Lower leg skin (tissue), 4 donors: ENCODE results near the gene CX3CR1. TPM values are rescaled to one million over a fixed set of nuclear protein-coding genes. Genes with fewer than 3 reads are reported as not detected.
A peak's percentile ranks its signal among the peaks of the same experiment; 100 is the strongest.

Experiments
- DNase-seq, 2 donors: peaks; one replicate each; pipeline ENCODE4 v3.0.0-alpha.2; 2019; ENCODE audit warnings: low spot score in 2 of 2
- H3K4me3 ChIP-seq: fragments of 200-600 bp; sonication (generic); 2 replicates; pipeline ENCODE4 v1.5.1; 2017; ENCODE audit warnings: mild to moderate bottlenecking, low read depth; ENCODE audit not compliant: poor library complexity, severe bottlenecking
- CTCF ChIP-seq, 3 donors: fragments of 450-650 bp; IDR thresholded peaks; one replicate each; pipeline ENCODE4 v1.5.1; 2016; ENCODE audit warnings: antibody characterized with exemption in 3 of 3, mild to moderate bottlenecking in 3 of 3, moderate library complexity in 2 of 3
- POLR2A ChIP-seq, 2 donors: fragments of 450-650 bp; IDR thresholded peaks; one replicate each; pipeline ENCODE4 v1.6.1; 2016 to 2017; ENCODE audit warnings: antibody characterized with exemption in 2 of 2, mild to moderate bottlenecking in 1 of 2, moderate library complexity in 1 of 2
- WGBS, 2 donors: methylation state at CpG; one replicate each; pipeline ENCODE4 v1.1.5; 2018; 5-methylcytosine and 5-hydroxymethylcytosine counted together
- intact Hi-C: fragments of 100-400 bp; cut with DNase I; formaldehyde crosslinking; loops from one replicate; pipeline ENCODE4 v1.15.0; 2023; ENCODE audit warnings: low total_unique reads
- total RNA-seq, 4 donors: library from RNA; depleted of rRNA; stranded (reverse); fragments of >200 nt; gene quantifications; one replicate each; pipeline ENCODE4 v1.1.0, GENCODE V29; 2016

CX3CR1 gene
- total RNA-seq, 4 donors from 2014 or later, result 0.23 to 1.5 (median 0.97) TPM

GRCh38 chr3:39294446-39295183 lies 14.8 kb upstream of the CX3CR1 start:
- 69 to 83% methylated on average over 10 of the region's 10 CpGs for WGBS, 2 donors
- DNase-seq, result no peak
- no peak overlapping the region for H3K4me3 ChIP-seq
- TF ChIP-seq CTCF (IDR thresholded peaks at IDR 0.05) (no peak), POLR2A (IDR thresholded peaks at IDR 0.05) (no peak)
- intact Hi-C loops, result loop anchor here (5.0 kb wide), 2 partner anchors 102 to 167 kb away; partner anchors contain the start of gene XIRP1

- no peak overlapping the region for H3K4me3 ChIP-seq
- WGBS, 2 donors, result 89 to 92% methylated on average over 4 of the region's 4 CpGs
- no peak for TF ChIP-seq POLR2A (IDR thresholded peaks at IDR 0.05)
- TF ChIP-seq CTCF (IDR thresholded peaks at IDR 0.05), result no peak
- intact Hi-C loops, result loop anchor here (5.0 kb wide), 2 partner anchors 101 to 166 kb away; partner anchors contain the start of gene XIRP1
- no peak for DNase-seq
Measured at GRCh38 chr3:39292961-39293360, 13.1 kb upstream of the CX3CR1 start.

- DNase-seq, result peak; percentile 59 to 94
Measured at GRCh38 chr3:39291903-39292329, 12.1 kb upstream of the CX3CR1 start.

GRCh38 chr3:39290255-39290654 lies 10.4 kb upstream of the CX3CR1 start:
- H3K4me3 ChIP-seq, result no peak overlapping the region
- WGBS, 2 donors, result 63 to 66% methylated on average over 4 of the region's 4 CpGs
- intact Hi-C loops, result loop anchor here (5.0 kb wide), 2 partner anchors 98 to 163 kb away; partner anchors contain the start of gene XIRP1
- DNase-seq, result no peak
- no peak for TF ChIP-seq POLR2A (IDR thresholded peaks at IDR 0.05)
- TF ChIP-seq CTCF (IDR thresholded peaks at IDR 0.05), result no peak

More at GRCh38 chr3:39291903-39292329, 12.1 kb upstream of the CX3CR1 start:
- 16 to 28% methylated on average over 5 of the region's 5 CpGs for WGBS, 2 donors
- no peak overlapping the region for H3K4me3 ChIP-seq
- peak in 1 of 3 donors; percentile 40 for TF ChIP-seq CTCF (IDR thresholded peaks at IDR 0.05)
- TF ChIP-seq POLR2A (IDR thresholded peaks at IDR 0.05), result no peak
- intact Hi-C loops, result loop anchor here (5.0 kb wide), 2 partner anchors 100 to 165 kb away; partner anchors contain the start of gene XIRP1

- WGBS, 2 donors, result 79 to 91% methylated on average over 4 of the region's 4 CpGs
- no peak for DNase-seq
- H3K4me3 ChIP-seq, result no peak overlapping the region
- intact Hi-C loops, result loop anchor here (10.0 kb wide), 1 partner anchor 74 kb away; no protein-coding TSS in a partner anchor
- TF ChIP-seq POLR2A (IDR thresholded peaks at IDR 0.05) (no peak), CTCF (IDR thresholded peaks at IDR 0.05) (no peak)
Measured at GRCh38 chr3:39289107-39289506, 9.3 kb upstream of the CX3CR1 start.
